ENCODE data around the gene TTYH2.

- TF ChIP-seq CTCF (IDR thresholded peaks at IDR 0.05 in 8 of 11, conservative IDR thresholded peaks at IDR 0.05 in 3 of 11) (no peak), POLR2A (IDR thresholded peaks at IDR 0.05) (no peak)
Observed at GRCh38 chr17:74231928-74232907, 18.8 kb downstream of the TTYH2 start.
